Neural cell (in vitro differentiated cells): Measurements from ENCODE around the gene PPARGC1A. TPM values are rescaled to one million over a fixed set of nuclear protein-coding genes. Genes with fewer than 3 reads are reported as not detected.

ENCODE experiments used
- H2AFZ ChIP-seq: fragments of 200-600, 300-800 bp; sonication (generic), shearing (Covaris generic); 2 replicates; pipeline ENCODE4 v1.6.0; 2014; ENCODE audit warnings: low read depth, mild to moderate bottlenecking, antibody characterized with exemption, low read length, moderate library complexity
- H3F3A ChIP-seq: fragments of 200-600 bp; shearing (Covaris generic); 2 replicates; pipeline ENCODE4 v1.6.1; 2016; ENCODE audit warnings: mild to moderate bottlenecking, moderate library complexity, mixed read lengths, antibody characterized with exemption, low read length; ENCODE audit not compliant: insufficient read depth, poor library complexity, severe bottlenecking
- H3K27ac ChIP-seq: fragments of 200-600, 300-800 bp; sonication (generic), shearing (Covaris generic); 2 replicates; pipeline ENCODE4 v1.5.1; 2014; ENCODE audit warnings: mild to moderate bottlenecking, low read length, moderate library complexity
- H3K27me3 ChIP-seq: fragments of 300-800, 200-600 bp; sonication (generic), shearing (Covaris generic); 2 replicates; pipeline ENCODE4 v1.6.0; 2014; ENCODE audit warnings: mild to moderate bottlenecking, low read depth, low read length, moderate library complexity; ENCODE audit not compliant: insufficient read depth
- H3K36me3 ChIP-seq: fragments of 300-800, 200-600 bp; sonication (generic), shearing (Covaris generic); 2 replicates; pipeline ENCODE4 v1.5.1; 2014; ENCODE audit warnings: mild to moderate bottlenecking, antibody characterized with exemption, low read length, moderate library complexity; ENCODE audit not compliant: insufficient read depth
- H3K4me2 ChIP-seq: fragments of 300-800, 200-600 bp; sonication (generic), shearing (Covaris generic); 2 replicates; pipeline ENCODE4 v1.6.0; 2014; ENCODE audit warnings: mild to moderate bottlenecking, low read length
- H3K4me3 ChIP-seq: fragments of 300-800, 200-600 bp; sonication (generic), shearing (Covaris generic); 2 replicates; pipeline ENCODE4 v1.5.1; 2014; ENCODE audit warnings: mild to moderate bottlenecking, low read length, moderate library complexity
- H3K79me2 ChIP-seq: fragments of 200-600 bp; shearing (Covaris generic); replicated peaks from 2 replicates; pipeline ENCODE4 v1.6.0; 2014; ENCODE audit warnings: mild to moderate bottlenecking, low read length, moderate library complexity; ENCODE audit not compliant: insufficient read depth
- H3K9ac ChIP-seq: fragments of 300-800, 200-600 bp; sonication (generic), shearing (Covaris generic); 2 replicates; pipeline ENCODE4 v1.6.1; 2016; ENCODE audit warnings: mild to moderate bottlenecking, low read length, mixed read lengths
- H3K9me2 ChIP-seq: fragments of 200-600 bp; shearing (Covaris generic); 2 replicates; pipeline ENCODE4 v1.6.1; 2016; ENCODE audit warnings: mild to moderate bottlenecking, low read length, mixed read lengths; ENCODE audit not compliant: insufficient read depth
- H3K9me3 ChIP-seq: fragments of 200-600, 300-800 bp; sonication (generic), shearing (Covaris generic); 2 replicates; pipeline ENCODE4 v1.6.1; 2016; ENCODE audit warnings: mild to moderate bottlenecking, mixed run types, low read length, moderate library complexity, mixed read lengths
- H4K20me1 ChIP-seq: fragments of 200-600 bp; shearing (Covaris generic); 2 replicates; pipeline ENCODE4 v1.6.1; 2016; ENCODE audit warnings: mild to moderate bottlenecking, mixed run types; ENCODE audit not compliant: insufficient read depth
- EP300 ChIP-seq: fragments of 450-650 bp; conservative IDR thresholded peaks from 2 replicates; pipeline ENCODE4 v1.6.1; 2014; ENCODE audit warnings: antibody characterized with exemption, mild to moderate bottlenecking, moderate library complexity; ENCODE audit not compliant: poor library complexity, severe bottlenecking
- EZH2 ChIP-seq: fragments of 200-600, 300-800 bp; shearing (Covaris generic), sonication (generic); IDR thresholded peaks from 2 replicates; pipeline ENCODE4 v1.6.1; 2014; ENCODE audit warnings: antibody characterized with exemption, low read length, borderline replicate concordance, mild to moderate bottlenecking; ENCODE audit not compliant: insufficient read depth, poor library complexity, severe bottlenecking
- MXI1 ChIP-seq: fragments of 450-650 bp; conservative IDR thresholded peaks from 2 replicates; pipeline ENCODE4 v1.6.1; 2014; ENCODE audit warnings: antibody characterized with exemption, mild to moderate bottlenecking; ENCODE audit not compliant: poor library complexity, severe bottlenecking
- POLR2AphosphoS5 ChIP-seq: IDR thresholded peaks from 2 replicates; pipeline ENCODE4 v1.6.1; 2012
- RAD21 ChIP-seq: fragments of 450-650 bp; conservative IDR thresholded peaks from 2 replicates; pipeline ENCODE4 v1.6.1; 2014; ENCODE audit warnings: antibody characterized with exemption, mild to moderate bottlenecking, moderate library complexity
- REST ChIP-seq: IDR thresholded peaks from 2 replicates; pipeline ENCODE4 v1.6.1; 2012; ENCODE audit warnings: borderline replicate concordance
- SMC3 ChIP-seq: fragments of 450-650 bp; conservative IDR thresholded peaks from 2 replicates; pipeline ENCODE4 v1.6.1; 2014; ENCODE audit warnings: antibody characterized with exemption, mild to moderate bottlenecking, moderate library complexity; ENCODE audit not compliant: poor library complexity
- TAF1 ChIP-seq: IDR thresholded peaks from 2 replicates; pipeline ENCODE4 v1.6.1; 2012; ENCODE audit warnings: low read depth
- polyA plus RNA-seq: library from polyadenylated mRNA; depleted of rRNA; stranded (reverse); fragments of >200 nt; gene quantifications from 2 replicates; pipeline ENCODE4 v1.2.3, GENCODE V29; 2014
- TF ChIP-seq, protein P1 (sequence below): fragments of 450-650 bp; IDR thresholded peaks from 2 replicates; pipeline ENCODE4 v1.5.1; 2014; ENCODE audit warnings: antibody characterized with exemption, mild to moderate bottlenecking, moderate library complexity; ENCODE audit not compliant: poor library complexity, severe bottlenecking

Gene PPARGC1A
- polyA plus RNA-seq, 1 donor from 2014 or later: 7.2 TPM

- TF ChIP-seq, protein P1, sequence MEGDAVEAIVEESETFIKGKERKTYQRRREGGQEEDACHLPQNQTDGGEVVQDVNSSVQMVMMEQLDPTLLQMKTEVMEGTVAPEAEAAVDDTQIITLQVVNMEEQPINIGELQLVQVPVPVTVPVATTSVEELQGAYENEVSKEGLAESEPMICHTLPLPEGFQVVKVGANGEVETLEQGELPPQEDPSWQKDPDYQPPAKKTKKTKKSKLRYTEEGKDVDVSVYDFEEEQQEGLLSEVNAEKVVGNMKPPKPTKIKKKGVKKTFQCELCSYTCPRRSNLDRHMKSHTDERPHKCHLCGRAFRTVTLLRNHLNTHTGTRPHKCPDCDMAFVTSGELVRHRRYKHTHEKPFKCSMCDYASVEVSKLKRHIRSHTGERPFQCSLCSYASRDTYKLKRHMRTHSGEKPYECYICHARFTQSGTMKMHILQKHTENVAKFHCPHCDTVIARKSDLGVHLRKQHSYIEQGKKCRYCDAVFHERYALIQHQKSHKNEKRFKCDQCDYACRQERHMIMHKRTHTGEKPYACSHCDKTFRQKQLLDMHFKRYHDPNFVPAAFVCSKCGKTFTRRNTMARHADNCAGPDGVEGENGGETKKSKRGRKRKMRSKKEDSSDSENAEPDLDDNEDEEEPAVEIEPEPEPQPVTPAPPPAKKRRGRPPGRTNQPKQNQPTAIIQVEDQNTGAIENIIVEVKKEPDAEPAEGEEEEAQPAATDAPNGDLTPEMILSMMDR: no peak
These were observed 14.1 kb upstream of the PPARGC1A start (continued) for GRCh38 chr4:23903859-23904438.

DNA sequence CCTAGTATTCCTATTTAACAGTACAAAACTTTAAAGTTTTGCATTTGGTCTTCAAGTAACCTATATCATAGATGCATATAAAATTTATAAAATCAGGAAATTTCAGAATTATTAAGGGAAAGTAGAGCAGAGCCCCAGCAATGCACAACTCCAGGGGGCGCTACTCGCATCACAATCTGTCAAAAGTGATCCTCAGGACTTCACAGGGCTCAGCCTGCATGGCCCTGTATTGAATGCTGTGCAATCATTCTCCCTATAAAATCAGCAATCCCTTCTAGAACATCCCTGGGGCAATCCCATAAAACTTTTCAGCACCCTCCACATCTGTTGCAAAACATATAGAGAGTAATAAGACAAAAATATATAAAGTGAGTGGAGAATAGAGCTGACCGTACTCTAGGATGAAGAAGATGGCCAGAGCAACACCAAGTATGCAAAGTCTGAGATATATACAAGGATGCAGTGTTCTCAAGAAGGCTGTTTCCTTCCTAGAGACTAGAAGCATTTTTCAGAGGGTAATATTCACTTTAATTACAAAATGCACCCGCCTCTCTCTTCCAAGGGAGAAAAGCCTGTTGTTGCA is 12.5 kb upstream of the PPARGC1A start:
- H3K27me3 ChIP-seq: no peaks in the 10 kb centered on the region
- no peak overlapping the region for H2AFZ ChIP-seq
- no peaks in the 10 kb centered on the region for H3F3A ChIP-seq
- no peak overlapping the region for H3K4me2 ChIP-seq
- H4K20me1 ChIP-seq: no peaks in the 10 kb centered on the region
- H3K27ac ChIP-seq: no peak overlapping the region
- H3K9me2 ChIP-seq: no peaks in the 10 kb centered on the region
- no peaks in the 10 kb centered on the region for H3K9me3 ChIP-seq
- no peaks in the 10 kb centered on the region for H3K79me2 ChIP-seq
- no peak overlapping the region for H3K9ac ChIP-seq
- TF ChIP-seq SMC3 (no peak), EZH2 (no peak), MXI1 (no peak), TAF1 (no peak), EP300 (no peak), REST (no peak), POLR2AphosphoS5 (no peak), RAD21 (no peak)
- no peak overlapping the region for H3K4me3 ChIP-seq
- no peaks in the 10 kb centered on the region for H3K36me3 ChIP-seq

- H3K79me2 ChIP-seq: no peaks in the 10 kb centered on the region
- no peaks in the 10 kb centered on the region for H3K9me2 ChIP-seq
- H3K36me3 ChIP-seq: no peaks in the 10 kb centered on the region
- no peak overlapping the region for H3K4me3 ChIP-seq
- no peaks in the 10 kb centered on the region for H3K27me3 ChIP-seq
- no peaks in the 10 kb centered on the region for H4K20me1 ChIP-seq
- H3K27ac ChIP-seq: no peak overlapping the region
- H3K9ac ChIP-seq: no peak overlapping the region
- no peak overlapping the region for H3K4me2 ChIP-seq
- H3F3A ChIP-seq: no peaks in the 10 kb centered on the region
- H3K9me3 ChIP-seq: no peaks in the 10 kb centered on the region
- TF ChIP-seq SMC3: no peak
- no peak for TF ChIP-seq POLR2AphosphoS5
- TF ChIP-seq, protein P1: no peak
- TF ChIP-seq MXI1: no peak
- no peak for TF ChIP-seq RAD21
- no peak overlapping the region for H2AFZ ChIP-seq
These were observed 10.8 kb upstream of the PPARGC1A start for GRCh38 chr4:23900636-23901035.
